CD4-positive, alpha-beta T cell (primary cell): ENCODE data around the gene ARID1B. TPM values are rescaled to one million over a fixed set of nuclear protein-coding genes. Genes with fewer than 3 reads are reported as not detected.

ENCODE experiments used
- ATAC-seq: fragments of 200-7000 bp; cut with Tn5 transposase; one replicate; pipeline ENCODE4 v1.10.0; 2022; ENCODE audit warnings: mild to moderate bottlenecking; ENCODE audit not compliant: poor library complexity
- CTCF ChIA-PET: fragments of 350-600 bp; sonication (Branson Sonifier 250); formaldehyde crosslinking; loops from one replicate; lab custom pipeline; 2021; ENCODE audit warnings: antibody characterized with exemption, inconsistent platforms; lab: Charles Lee
- POLR2A ChIA-PET: fragments of 350-600 bp; sonication (Branson Sonifier 250); formaldehyde crosslinking; loops from one replicate; lab custom pipeline; 2021; ENCODE audit warnings: antibody characterized with exemption, inconsistent platforms; lab: Charles Lee
- DNase-seq, 14 experiments: peaks; one replicate each; pipeline ENCODE4 v3.0.0-alpha.2; 2013 to 2020; ENCODE audit warnings: mixed read lengths in 2 of 14
- H3K27ac ChIP-seq, 2 donors: one replicate each; pipeline versions ENCODE4 v1.5.1 to v1.7.0; 2013; ENCODE audit warnings: low read length in 2 of 2, low read depth in 1 of 2, mild to moderate bottlenecking in 1 of 2
- H3K27me3 ChIP-seq, 2 experiments: 1 replicate in 1 of 2; 2 replicates in 1 of 2; pipeline versions ENCODE4 v1.6.1 to v1.7.0; 2013; ENCODE audit warnings: low read length in 2 of 2, control low read depth in 1 of 2, mild to moderate bottlenecking in 1 of 2, moderate library complexity in 1 of 2; ENCODE audit not compliant: insufficient read depth in 2 of 2, control insufficient read depth in 1 of 2
- H3K36me3 ChIP-seq: one replicate; pipeline ENCODE4 v1.6.1; 2013; ENCODE audit warnings: low read length, control low read depth; ENCODE audit not compliant: insufficient read depth
- H3K4me1 ChIP-seq: one replicate; pipeline ENCODE4 v1.6.1; 2013; ENCODE audit warnings: low read length, control low read depth; ENCODE audit not compliant: insufficient read depth
- H3K4me3 ChIP-seq: one replicate; pipeline ENCODE4 v1.5.1; 2013; ENCODE audit warnings: mild to moderate bottlenecking, low read length, moderate library complexity
- H3K9me3 ChIP-seq, 2 experiments: 1 replicate in 1 of 2; 2 replicates in 1 of 2; pipeline versions ENCODE4 v1.6.1 to v1.7.0; 2013; ENCODE audit warnings: low read length in 2 of 2, mild to moderate bottlenecking in 2 of 2, control low read depth in 1 of 2, moderate library complexity in 1 of 2; ENCODE audit not compliant: control insufficient read depth in 1 of 2, insufficient read depth in 1 of 2
- H3K27ac Mint-ChIP-seq: one replicate; pipeline ENCODE4 v1.8.0; 2020; ENCODE audit warnings: mixed read lengths
- H3K27me3 Mint-ChIP-seq: one replicate; pipeline ENCODE4 v1.8.0; 2021; ENCODE audit warnings: mixed read lengths
- H3K36me3 Mint-ChIP-seq: one replicate; pipeline ENCODE4 v1.8.0; 2021; ENCODE audit warnings: low read depth, mixed read lengths
- H3K4me1 Mint-ChIP-seq: one replicate; pipeline ENCODE4 v1.8.0; 2021; ENCODE audit warnings: low read depth, mixed read lengths
- H3K4me3 Mint-ChIP-seq: one replicate; pipeline ENCODE4 v1.8.0; 2020; ENCODE audit warnings: mild to moderate bottlenecking, mixed read lengths
- H3K9me3 Mint-ChIP-seq: one replicate; pipeline ENCODE4 v1.8.0; 2020; ENCODE audit warnings: mixed read lengths
- CTCF ChIP-seq: fragments of 200-600 bp; IDR thresholded peaks from one replicate; pipeline ENCODE4 v1.8.0; 2022; ENCODE audit warnings: antibody characterized with exemption, mild to moderate bottlenecking
- intact Hi-C, 2 experiments: fragments of 100-400 bp; cut with DNase I in 1 of 2; cut with micrococcal nuclease in 1 of 2; formaldehyde crosslinking; loops; one replicate each; pipeline versions ENCODE4 v1.15.1 to v1.9.0; 2023 to 2025; cut with DNase I, micrococcal nuclease
- total RNA-seq, 174 experiments: library from RNA in 2 of 174; stranded (reverse) in 2 of 174; gene quantifications; one replicate each; pipeline ENCODE4 v1.2.3 and lab custom pipeline; 2021 to 2026

The ARID1B gene
- total RNA-seq, 2 experiments from 2014 or later = 120 to 125 TPM

GRCh38 chr6:157151989-157152388 is 374.8 kb downstream of the ARID1B start:
- ATAC-seq (no peak), DNase-seq (no peak)
- no peaks in the 10 kb centered on the region for H3K9me3 ChIP-seq
- no peaks in the 10 kb centered on the region for H3K27me3 ChIP-seq
- no peaks in the 10 kb centered on the region for H3K4me1 ChIP-seq
- ChIA-PET POLR2A (interaction anchor here (0.6 kb wide), 1 partner anchor 71 kb away, joined by 3 read pairs; no protein-coding TSS in a partner anchor), CTCF (interaction anchor here (1.4 to 1.6 kb wide), 2 partner anchors 8 to 32 kb away, joined by 3 to 4 read pairs; no protein-coding TSS in a partner anchor)
- no peak overlapping the region for H3K4me3 ChIP-seq
- peaks cover 37% of the 10 kb centered on the region for H3K36me3 ChIP-seq
- peak overlapping the region; percentile 38 for H3K27ac Mint-ChIP-seq
- no peak overlapping the region for H3K27ac ChIP-seq
- H3K27me3 Mint-ChIP-seq = no peaks in the 10 kb centered on the region
- TF ChIP-seq CTCF = no peak
- H3K4me1 Mint-ChIP-seq = peaks cover 20% of the 10 kb centered on the region
- peaks cover 82% of the 10 kb centered on the region for H3K36me3 Mint-ChIP-seq
- no peak overlapping the region for H3K4me3 Mint-ChIP-seq
- intact Hi-C loops = no loop called here
- no peaks in the 10 kb centered on the region for H3K9me3 Mint-ChIP-seq

GRCh38 chr6:157152556-157152955 is 375.4 kb downstream of the ARID1B start:
- ATAC-seq = no peak
- no peaks in the 10 kb centered on the region for H3K4me1 ChIP-seq
- POLR2A ChIA-PET = interaction anchor here (0.6 kb wide), 1 partner anchor 204 kb away, joined by 4 read pairs; no protein-coding TSS in a partner anchor
- no peak overlapping the region for H3K4me3 ChIP-seq
- Mint-ChIP-seq H3K4me1 (peaks cover 23% of the 10 kb centered on the region), H3K9me3 (no peaks in the 10 kb centered on the region), H3K27ac (no peak overlapping the region), H3K4me3 (no peak overlapping the region), H3K27me3 (no peaks in the 10 kb centered on the region), H3K36me3 (peaks cover 88% of the 10 kb centered on the region)
- TF ChIP-seq CTCF = no peak
- no peaks in the 10 kb centered on the region for H3K9me3 ChIP-seq
- intact Hi-C loops = no loop called here
- no peak for DNase-seq
- H3K27ac ChIP-seq = no peak overlapping the region
- no peaks in the 10 kb centered on the region for H3K27me3 ChIP-seq
- CTCF ChIA-PET = interaction anchor here (1.4 to 1.6 kb wide), 2 partner anchors 9 to 32 kb away, joined by 3 to 4 read pairs; no protein-coding TSS in a partner anchor
- peaks cover 41% of the 10 kb centered on the region for H3K36me3 ChIP-seq

- peaks cover 31% of the 10 kb centered on the region for H3K36me3 ChIP-seq
- POLR2A ChIA-PET = interaction anchor here (0.6 to 1.1 kb wide), 2 partner anchors 168 to 760 kb away, joined by 3 read pairs; no protein-coding TSS in a partner anchor
Measured at GRCh38 chr6:157155804-157156203, 378.6 kb downstream of the ARID1B start.

More at GRCh38 chr6:157155804-157156203, 378.6 kb downstream of the ARID1B start:
- Mint-ChIP-seq H3K27me3 (no peaks in the 10 kb centered on the region), H3K9me3 (no peaks in the 10 kb centered on the region), H3K27ac (no peak overlapping the region), H3K36me3 (peaks cover 76% of the 10 kb centered on the region), H3K4me1 (peaks cover 23% of the 10 kb centered on the region), H3K4me3 (no peak overlapping the region)
- no peaks in the 10 kb centered on the region for H3K4me1 ChIP-seq
- no peaks in the 10 kb centered on the region for H3K27me3 ChIP-seq
- intact Hi-C loops = no loop called here
- CTCF ChIA-PET = no interaction called here
- ATAC-seq = no peak
- no peak for TF ChIP-seq CTCF
- H3K4me3 ChIP-seq = no peak overlapping the region
- H3K27ac ChIP-seq = no peak overlapping the region
- no peaks in the 10 kb centered on the region for H3K9me3 ChIP-seq
- no peak for DNase-seq
